CD4-positive, alpha-beta T cell treated with Interleukin-1 beta for 1 hour (primary cell): ENCODE data around the gene ACACA.
"Not testable (repeated sequence)": the region's sequence is repeated elsewhere in the genome, so short reads cannot be mapped to it uniquely, and the experiment has no call there.

Source experiments
- DNase-seq, 2 donors: peaks; one replicate each; pipeline ENCODE4 v3.0.0-alpha.2; 2020 to 2022

The ACACA gene

DNA sequence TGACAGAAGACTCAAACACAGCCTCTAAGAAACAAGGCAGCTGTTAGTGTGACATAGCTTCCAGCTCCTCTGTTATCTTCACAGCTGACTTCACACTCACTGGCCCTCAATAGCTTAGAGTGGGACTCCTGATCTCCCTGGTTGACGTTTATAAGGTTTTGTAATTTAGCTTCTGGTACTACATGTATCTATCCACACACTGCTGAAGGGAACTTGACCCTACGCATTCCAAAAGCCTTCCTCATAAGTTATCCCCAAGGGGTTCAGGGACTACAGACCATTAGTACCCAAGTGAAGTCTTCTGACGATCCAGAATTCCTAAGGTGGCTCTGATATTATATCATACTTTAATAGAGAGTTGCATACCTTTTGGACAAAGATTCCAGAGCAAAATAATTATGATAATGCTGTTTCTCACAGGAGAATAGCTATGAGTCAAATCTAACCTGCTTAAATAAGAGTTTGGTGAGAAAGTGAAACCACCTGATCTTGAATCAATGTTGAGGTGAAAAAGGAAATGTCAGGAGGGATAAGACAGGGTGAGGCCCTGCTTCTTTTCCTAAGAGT is 14.5 kb downstream of the ACACA start:
- DNase-seq, result no peak

GRCh38 chr17:37391146-37391545 is 15.5 kb downstream of the ACACA start:
- no peak for DNase-seq

GRCh38 chr17:37389160-37389559 is 17.5 kb downstream of the ACACA start:
- DNase-seq, result no peak

GRCh38 chr17:37388266-37388665 is 18.4 kb downstream of the ACACA start:
- no peak for DNase-seq

DNA sequence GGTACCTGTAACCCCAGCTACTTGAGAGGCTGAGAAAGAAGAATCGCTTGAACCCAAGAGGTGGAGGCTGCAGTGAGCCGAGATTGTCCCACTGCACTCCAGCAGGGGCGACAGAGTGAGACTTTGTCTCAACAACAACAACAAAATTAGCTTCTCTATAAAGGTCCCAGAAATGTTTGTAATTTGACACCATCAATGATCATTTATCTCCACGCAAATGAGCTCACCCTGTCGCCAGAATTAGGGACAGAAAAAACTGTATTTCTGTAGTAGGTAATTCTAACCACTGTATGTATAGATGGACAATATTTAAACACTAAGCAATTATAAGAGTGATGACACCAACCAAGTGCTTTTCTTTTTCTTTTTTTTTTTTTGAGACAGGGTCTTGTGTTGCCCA is 20.2 kb downstream of the ACACA start:
- no peak for DNase-seq

- no peak for DNase-seq
Measured at GRCh38 chr17:37385474-37385990, 21.1 kb downstream of the ACACA start.

DNA sequence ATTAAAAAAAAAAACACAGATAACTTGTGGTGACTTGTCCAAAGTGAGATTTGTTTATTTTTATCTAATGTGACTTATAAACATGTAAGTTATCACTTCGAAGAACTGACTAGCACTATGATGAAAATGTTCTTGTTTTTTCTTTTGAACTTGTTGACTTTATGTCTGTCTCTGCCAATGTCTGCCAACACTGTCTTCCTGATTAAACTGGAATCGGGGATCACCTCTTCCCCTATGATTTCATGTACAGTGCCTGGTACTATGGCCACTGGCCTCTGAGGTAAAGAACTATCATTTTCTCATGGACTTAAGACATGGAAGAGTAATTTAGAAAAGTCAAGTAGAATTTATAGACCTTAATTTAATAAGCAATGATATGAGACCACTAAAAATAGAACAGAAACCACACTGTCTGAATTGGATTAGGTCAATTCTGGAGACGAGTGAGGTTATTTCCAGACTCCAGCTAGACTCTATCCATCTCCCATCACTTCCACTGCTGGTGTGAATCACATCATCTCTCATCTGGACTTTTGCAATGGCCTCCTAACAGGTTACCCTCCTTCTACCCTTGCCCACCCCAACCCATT is 22.0 kb downstream of the ACACA start:
- DNase-seq, result no peak

DNA sequence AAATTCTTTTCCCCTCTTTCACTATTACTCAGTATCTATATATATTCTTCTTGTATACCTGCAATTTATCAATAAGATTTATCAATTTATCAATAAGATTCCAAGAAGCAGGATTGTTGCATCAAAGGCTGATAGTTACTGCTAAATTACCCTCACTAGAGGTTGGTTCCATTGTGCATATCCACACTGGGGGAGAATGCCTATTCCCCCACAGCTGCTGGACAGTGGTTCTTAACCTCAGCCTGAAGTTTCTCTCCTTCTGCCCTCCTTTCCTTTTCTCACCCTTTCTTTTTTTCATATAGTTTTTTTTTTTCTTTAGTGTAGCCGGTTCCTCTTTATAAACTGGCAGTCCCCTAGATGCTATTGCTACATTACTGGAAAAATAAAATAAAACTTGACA is 24.6 kb downstream of the ACACA start:
- no peak for DNase-seq

GRCh38 chr17:37375706-37376105 is 30.9 kb downstream of the ACACA start, which contains the start of gene C17orf78:
Gene C17orf78 (plus strand): TSS chr17:37375985. CDS start chr17:37376093, 108 bp downstream.
- no peak for DNase-seq

- DNase-seq, result peak; percentile 55 to 74
Measured at GRCh38 chr17:37373530-37374159, 33.0 kb downstream of the ACACA start.

- DNase-seq, result no peak
Measured at GRCh38 chr17:37368577-37368976, 38.1 kb downstream of the ACACA start.

DNA sequence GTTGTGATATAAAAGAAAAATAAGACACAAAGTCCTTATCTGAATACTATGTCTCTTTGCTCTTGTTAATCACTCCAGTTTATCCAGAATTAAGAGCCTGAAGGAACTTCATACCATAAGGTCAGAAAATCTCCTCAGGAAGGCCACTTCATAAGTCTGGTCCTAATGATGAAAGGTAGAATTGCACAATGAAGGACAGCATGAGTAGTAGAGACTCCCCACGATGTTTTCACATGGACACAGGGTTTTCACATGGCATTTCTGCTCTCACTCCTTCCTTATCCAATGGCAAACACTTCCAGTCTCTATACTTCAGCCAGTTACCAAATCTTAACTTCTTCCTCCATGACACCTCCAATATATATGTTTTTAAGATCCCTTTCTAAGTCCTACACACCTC is 41.0 kb downstream of the ACACA start:
- no peak for DNase-seq

- no peak for DNase-seq
Measured at GRCh38 chr17:37361543-37361942, 45.1 kb downstream of the ACACA start.

- DNase-seq, result no peak
Measured at GRCh38 chr17:37360632-37361031, 46.0 kb downstream of the ACACA start.

DNA sequence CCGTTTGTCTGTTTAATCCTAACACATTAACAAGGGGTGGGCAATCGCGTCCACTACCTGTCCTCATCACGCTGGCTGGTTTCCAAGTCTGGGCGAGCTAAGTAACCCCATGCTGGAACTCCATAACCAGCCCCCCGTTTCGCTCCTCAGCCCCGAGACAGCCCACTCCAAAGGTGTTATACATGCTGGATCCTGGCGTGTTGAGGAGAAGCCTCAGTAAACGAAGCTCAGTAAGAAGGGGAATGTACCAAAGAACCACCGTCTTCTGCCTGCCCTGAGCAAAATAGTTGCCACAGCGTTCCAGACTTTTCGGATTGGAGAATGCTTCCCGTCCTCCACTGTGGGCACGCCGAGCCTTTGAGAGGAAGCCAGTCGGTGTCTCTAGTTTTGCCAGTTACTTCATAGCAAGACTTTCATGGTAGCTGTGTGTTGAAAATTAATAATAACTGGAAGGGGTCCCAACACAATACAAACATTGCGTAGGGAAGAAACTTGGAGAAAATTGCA is 46.9 kb downstream of the ACACA start:
- DNase-seq, result no peak

- DNase-seq, result peak; percentile 95 to 96
Measured at GRCh38 chr17:37358830-37359681, 47.6 kb downstream of the ACACA start.

GRCh38 chr17:37358098-37358829 is 48.4 kb downstream of the ACACA start:
- peak; percentile 1 to 11 for DNase-seq

DNA sequence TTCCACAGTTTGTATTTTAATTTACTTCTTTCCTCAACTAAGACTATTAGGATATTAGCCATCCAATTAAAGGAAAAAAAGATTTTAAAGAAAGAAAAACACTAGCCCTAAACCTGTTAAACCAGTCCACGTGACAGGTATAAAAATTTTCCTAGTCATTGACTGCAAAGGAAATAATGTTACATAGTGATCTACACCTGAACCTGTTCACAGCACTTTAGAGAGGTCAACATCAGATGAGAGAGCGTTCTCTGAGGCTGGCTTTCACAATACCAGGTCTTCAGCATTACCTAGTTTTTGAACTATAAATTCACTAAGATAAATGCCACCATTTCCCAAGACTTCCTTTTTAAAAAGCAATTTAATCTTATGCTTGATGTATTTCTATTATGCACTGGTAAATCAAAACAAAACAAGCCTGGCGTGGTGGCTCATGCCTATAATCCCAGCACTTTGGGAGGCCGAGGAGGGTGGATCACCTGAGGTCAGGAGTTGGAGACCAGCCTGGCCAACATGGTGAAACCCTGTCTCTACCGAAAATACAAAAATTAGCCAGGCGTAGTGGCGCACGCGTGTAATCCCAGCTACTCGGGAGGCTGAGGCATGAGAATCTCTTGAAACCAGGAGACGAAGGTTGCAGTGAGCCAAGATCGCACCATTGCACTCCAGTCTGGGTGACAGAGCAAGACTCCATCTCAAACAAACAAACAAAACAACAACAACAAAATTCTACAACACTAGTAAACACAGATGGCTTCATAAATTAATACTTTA is 49.7 kb downstream of the ACACA start:
- not testable (repeated sequence) for DNase-seq

DNA sequence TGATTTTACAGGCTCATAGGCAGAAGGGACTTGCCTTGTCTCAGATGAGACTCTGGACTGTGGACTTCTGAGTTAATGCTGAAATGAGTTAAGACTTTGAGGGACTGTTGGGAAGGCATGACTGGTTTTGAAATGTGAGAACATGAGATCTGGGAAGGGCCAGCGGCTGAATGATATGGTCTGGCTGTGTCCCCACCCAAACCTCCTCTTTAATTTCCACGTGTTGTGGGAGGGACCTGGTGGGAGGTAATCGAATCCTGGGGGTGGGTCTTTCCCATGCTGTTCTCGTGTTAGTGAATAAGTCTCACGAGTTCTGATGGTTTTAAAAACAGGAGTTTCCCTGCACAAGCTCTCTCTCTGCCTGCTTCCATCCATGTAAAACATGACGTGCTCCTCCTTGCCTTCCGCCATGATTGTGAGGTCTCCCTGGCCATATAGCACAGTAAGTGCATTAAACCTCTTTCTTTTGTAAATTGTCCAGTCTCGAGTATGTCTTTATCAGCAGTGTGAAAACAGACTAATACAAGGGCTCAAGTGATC is 59.7 kb downstream of the ACACA start:
- DNase-seq, result not testable (repeated sequence)

DNA sequence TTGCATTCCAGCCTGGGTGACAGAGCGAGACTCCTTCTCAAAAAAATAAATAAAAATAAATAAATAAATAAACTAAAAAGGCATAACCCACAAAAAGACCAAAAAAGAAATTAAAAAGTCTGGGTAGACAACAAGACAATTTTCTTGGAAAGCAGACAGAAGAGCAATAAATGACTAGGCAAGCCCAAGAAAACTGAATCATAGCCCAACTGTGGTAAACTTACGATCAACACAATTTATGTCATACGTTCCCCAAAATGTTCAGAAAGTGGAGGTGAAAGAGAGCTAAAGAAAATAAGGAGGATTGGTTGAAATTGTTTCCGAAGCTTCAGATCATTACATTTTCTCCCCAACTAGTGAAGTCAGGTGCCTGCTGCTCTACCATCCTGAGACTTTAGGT is 62.1 kb downstream of the ACACA start:
- no peak for DNase-seq

DNA sequence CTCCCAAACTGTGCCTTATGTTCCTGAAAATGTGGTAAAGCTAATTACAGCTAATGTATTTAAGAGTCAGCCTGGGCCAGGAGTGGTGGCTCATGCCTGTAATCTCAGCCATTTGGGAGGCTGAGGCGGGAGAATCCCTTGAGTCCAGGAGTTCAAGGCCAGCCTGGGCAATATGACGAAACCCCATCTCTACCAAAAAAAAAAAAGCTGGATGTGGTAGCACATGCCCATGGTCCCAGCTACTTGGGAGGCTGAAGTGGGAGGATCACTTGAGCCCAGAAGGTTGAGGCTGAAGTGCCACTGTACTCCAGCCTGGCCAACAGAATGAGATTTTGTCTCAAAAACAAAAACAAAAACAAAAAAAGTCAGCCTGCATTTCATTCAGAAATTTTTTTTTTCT is 64.0 kb downstream of the ACACA start:
- DNase-seq, result no peak
